ENCODE results near the gene USP6NL.

Gene USP6NL

DNA sequence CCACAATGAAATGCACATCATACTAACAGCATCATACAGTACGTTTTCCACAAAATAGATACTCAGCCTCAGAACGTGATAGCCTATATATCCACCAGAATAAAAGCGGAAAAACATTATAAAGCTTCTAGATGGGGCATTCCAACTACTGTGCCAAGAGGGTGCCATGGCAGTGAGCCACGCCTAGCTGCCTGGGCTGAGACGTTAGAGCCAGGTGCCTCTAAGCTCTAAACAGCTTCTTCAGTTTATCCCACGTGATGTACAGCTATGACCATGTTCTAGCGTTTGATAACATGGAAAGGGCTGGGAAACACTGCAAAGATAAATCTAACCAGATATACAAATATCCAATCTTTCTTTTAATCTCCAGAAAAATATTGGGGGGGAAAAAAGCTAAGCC, 17.8 kb downstream of the USP6NL start:
- DNase-seq (ENCODE audit: low read depth in 2 of 2) = no peak

DNA sequence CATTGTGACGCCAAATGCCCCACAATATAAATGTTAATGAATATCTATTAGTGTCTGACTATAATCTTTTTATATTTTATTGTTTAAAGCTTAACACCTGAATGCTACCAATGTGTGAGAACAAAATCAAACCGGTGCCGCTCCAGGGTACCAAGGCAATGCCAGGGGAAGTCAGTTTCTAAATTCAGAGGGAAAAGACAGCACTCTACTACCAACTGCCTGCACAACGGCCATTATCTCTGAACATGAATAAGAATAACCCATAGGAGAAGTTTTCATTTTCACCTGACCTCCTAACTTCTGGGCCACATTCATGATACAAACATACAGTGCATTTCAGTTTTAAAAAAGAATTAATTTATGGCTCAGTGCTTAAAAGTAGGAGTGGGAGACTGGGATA, 21.7 kb downstream of the USP6NL start:
- DNase-seq (ENCODE audit: low read depth in 2 of 2) = no peak

DNA sequence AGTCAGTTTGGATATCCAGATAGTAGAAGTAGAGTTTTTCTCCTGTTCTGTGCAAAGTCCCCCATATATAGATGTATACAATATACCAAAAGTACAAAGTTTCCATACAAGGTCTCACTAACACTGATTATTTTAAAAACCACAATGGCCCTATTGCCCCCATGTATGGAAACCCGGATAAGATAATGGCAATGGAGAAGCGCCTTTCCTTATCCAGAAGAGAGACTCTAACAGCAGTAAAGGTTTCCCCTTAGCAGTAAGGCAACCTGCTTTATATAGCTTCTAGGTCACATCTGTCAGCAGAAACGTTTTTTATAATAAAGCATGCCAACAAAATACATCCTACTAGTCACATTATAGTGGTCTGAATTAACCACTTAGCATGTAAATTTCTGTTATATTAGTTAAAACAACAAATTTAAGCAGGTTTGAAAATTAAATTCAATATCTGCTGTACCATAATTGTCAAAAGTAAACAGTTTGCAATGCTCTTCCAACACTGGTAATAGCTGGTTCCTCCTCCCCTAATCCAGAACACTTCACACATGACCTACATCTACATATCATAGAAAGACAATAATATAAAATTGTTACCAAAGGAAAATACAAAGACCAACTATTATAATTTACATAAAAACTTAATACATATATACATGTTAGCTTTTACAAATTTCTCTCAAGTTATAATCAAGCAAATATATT, 22.4 kb downstream of the USP6NL start:
- no peak for DNase-seq (ENCODE audit: low read depth in 2 of 2)

DNA sequence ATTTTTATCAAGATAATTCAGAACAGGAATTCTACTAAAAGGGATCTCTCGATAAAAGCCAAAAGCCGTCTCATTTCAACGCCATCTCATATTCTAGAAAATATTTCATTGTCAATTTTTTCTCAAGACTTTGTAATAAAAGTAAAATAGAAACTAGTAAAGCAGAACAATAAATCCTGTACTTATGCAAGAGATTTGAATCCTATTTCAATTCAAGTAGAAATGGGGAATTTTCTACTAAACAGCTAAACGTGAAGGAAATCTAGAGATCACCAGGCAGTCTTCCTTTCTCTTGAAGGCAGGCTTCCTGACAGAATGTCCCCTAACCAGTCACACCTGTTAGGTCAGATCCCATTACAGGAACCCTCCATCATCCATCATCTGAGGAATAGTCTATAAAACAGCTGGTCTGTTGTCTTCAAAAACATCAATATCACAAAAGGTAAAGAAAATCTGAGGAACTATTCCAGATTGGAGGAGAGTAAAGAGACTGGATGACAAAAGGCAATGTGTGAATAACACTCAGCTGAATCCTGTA, 23.7 kb downstream of the USP6NL start:
- DNase-seq (ENCODE audit: low read depth in 2 of 2) = no peak

DNA sequence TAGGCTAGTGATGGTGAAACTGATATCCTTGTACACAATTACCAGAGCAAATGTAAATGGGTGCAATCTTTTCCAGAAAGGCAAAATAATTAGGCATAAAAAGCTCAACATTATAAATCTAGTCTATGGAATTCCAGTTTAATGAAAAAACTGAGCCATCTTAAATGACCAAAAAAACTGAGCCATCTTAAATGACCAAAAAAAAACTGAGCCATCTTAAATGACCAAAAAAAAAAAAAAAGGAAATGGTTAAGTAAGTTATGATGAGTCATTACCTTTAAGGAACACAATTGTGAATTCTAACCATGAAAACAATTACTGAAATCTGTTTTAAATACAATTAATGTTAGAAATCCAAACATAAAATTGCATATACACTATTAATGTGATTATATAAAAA, 25.3 kb downstream of the USP6NL start:
- DNase-seq (ENCODE audit: low read depth in 2 of 2) = no peak

DNA sequence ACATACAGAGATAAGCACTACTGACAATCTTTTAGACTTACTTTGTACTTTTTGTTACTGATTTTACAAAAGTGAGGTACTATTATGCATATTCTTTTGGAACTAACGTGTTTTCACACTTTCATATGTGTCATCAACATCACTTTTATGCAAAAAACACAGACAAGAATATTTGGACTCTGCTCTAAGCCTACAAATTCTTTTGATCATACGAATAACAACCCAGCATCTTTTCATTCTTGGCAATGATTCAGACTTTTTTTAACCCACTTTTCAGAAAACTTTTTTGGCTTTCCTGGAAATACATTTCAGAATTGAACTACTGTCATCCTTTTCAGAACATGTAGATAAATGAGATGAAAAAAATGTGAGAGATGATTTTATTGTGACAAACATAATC, 30.2 kb downstream of the USP6NL start:
- DNase-seq (ENCODE audit: low read depth in 2 of 2) = no peak

DNA sequence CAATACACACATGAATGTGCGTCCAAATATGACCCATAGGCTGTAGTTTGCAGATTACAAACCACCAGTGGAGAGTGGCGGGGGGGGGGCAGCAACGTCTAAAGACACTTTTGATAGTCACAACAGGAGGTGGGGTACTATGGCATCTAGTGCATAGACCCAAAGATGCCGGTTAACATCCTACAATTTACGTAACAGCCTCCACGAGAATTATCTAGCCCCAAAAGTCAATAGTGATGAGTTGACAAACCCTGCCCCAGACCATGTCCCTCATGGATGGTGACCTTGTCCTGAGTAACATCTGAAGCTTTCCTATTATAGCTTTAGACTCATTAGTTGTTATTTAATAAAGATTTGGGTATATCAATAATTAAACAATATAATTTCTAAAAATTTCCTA, 31.6 kb downstream of the USP6NL start:
- no peak for DNase-seq (ENCODE audit: low read depth in 2 of 2)

DNA sequence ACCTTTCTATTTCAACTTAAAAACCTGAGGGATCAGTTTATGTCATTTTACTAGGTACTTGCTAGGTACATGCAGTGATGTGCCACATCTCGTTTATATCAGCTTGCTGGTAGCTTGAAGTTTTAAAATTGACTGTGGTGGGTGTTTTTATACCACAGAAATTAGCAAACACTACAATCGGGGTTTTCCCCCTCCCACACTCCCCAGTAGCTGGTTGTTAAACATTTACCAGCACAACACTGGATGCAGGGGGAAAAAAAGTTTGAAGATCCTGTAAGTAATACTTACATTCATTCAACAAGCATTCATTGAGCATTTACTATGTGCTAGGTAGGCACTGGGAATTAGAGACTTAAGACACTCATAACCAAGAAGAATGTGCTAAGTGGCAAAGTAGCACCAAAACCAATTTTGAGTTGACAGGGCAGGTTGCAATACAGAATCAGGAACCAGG, 32.6 kb downstream of the USP6NL start:
- no peak for DNase-seq (ENCODE audit: low read depth in 2 of 2)

DNA sequence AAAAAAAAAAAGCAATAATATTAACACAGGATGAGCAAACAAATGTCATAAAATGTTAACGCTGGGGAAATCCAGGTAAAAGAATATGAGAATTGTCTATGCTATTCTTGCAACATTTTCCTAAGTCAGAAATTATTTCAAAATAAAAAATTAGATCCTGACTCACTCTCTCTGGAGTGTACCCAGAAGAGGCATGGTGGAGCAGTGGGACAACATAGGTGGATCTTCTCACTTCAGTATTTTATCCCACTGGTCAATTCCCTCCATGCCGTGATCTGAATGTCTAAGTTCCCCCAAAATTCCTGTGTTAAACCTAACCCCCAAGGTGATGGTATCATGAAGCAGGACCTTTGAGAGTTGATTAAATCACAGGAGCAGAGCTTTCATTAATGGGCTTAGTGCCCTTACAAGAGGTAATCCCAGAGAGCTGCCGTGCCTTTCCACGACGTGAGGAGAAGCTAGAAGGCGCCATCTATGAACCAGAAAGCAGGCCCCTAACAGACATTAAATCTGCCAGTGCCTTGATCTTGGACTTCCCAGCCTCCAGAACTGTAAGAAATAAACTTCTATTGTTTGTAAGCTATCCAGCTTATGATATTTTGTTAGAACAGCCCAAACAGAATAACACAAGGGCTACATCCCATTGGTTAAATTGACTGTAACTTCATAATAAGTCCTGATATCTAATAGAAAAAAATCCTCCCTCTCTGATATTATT, 35.2 kb downstream of the USP6NL start:
- no peak for DNase-seq (ENCODE audit: low read depth in 2 of 2)

DNA sequence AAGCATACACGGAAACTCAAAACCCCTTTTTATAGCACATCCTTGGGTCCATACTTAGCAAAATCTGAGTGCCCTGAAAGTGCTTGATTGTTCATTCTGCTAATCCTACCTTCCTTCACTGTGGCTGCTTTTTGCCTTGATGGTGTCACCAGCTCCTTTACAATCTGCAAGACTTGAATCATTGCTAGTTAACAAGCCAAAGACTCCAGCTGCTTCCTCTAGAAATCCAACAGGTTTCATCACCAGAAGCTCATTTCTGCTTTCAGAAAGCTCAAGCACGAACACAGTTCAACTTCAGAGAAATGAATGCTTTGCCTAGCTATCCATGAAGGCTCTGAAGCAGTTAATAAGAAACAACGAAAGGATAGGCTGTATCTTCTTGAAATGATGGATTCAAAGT, 38.0 kb downstream of the USP6NL start:
- peak in 1 of 2 experiments; percentile 14 for DNase-seq (ENCODE audit: low read depth in 2 of 2)

DNA sequence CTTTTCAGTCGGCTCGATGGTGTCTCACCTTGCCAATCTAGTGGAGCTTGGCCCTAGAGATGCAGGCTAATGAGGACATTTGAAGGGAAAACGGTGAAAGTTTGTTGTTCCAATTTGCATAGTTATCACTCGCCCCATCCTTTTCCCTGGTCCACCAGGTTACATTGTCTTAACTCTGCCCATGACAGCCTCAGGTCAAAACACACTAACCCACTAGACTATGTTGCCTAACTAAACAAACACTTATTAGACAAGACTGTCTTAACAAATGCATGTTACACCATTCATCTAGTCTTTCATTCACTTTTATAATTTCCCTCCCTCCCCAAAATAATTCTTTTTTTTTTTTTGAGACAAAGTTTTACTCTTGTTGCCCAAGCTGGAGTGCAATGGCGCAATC, 40.7 kb downstream of the USP6NL start:
- no peak for DNase-seq (ENCODE audit: low read depth in 2 of 2)

DNA sequence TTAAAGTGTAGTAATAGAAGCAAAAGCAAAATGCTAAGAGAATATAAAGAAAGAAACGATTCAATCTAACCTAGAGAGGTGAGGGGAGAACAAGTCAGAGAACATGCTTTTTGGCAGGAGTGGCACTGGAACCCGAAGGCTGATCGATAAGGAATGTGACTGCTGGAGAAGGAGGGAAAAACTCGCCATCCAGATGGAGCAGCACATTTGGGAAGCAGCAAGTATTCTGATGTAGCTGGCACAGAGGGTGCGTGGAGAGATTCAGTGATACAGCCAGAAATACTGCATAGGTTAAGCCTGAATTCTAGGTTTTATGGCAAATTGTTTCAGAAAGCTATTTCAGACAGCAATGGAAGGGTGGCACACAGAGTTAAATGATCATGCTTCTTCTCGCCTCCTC, 42.0 kb downstream of the USP6NL start:
- no peak for DNase-seq (ENCODE audit: low read depth in 2 of 2)

DNA sequence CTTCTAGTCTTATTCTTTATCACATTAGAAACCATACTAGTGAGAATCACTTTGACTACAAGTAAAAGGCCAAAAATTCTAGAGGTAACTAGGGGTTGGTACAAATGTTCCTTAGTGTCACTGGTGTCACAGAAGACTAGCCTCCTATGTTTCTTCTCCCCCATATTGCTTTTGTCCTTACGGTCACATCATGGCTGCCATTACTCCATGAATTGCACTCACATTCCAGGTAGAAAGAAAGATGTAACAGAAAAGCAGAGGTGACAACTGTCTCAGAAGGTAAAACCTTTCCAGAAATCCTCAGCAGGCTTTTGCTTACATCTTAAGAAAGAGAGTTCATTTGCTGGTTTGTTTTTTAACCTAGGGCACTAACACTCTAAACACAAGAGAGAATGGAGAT, 42.9 kb downstream of the USP6NL start:
- no peak for DNase-seq (ENCODE audit: low read depth in 2 of 2)

DNA sequence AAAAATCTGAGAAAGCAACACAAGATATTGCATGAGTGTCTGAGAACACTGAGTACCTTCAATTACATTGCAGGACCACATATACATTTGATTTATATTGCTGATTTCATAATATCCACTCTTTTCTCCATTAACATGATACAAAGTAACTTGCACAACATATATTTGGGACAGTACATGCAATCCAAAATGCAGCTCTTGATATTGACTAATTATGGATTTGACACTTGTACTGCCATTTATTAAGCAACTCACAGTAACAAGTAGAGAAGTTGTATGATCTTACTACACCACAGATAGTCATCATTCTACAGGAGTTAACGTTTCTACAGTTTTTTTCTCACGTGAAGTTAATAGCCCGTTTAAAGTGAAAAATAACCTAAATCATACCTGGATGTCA, 46.7 kb downstream of the USP6NL start:
- DNase-seq (ENCODE audit: low read depth in 2 of 2) = no peak

DNA sequence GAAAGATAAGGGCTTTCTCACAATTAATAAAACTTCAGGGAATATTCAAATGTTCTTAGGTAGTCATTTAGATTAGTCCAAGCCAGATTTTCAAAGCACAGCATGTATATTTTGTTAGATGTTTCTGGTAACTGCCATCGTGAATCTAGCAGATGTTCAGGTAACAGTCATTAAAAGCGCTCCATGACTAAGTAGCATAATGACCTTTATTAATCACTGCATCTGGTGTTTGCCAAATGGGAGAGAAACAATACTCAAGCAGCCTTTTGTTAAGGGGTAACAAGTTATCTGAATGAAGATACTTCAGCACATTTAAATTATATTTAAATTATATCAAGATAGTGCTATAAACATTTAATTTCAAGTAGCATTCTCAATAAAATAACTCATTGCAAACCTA, 47.5 kb downstream of the USP6NL start:
- no peak for DNase-seq (ENCODE audit: low read depth in 2 of 2)

DNA sequence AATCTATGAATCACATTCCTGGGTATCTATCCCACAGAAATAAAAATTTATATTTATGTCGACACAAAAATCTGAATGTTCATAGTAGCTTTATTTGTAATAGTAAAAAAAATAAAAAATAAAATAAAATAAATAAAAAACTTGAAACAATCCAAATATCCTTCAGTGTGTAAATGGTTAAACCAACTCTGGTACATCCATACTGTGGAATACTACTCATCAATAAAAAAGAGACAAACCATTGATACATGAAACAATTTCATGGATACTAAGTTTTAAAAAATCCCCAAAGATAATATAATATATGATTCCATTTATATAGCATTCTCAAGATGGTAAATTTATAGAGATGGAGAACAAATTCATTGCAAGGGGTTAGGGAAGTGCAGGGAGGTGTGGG, 48.6 kb downstream of the USP6NL start:
- DNase-seq (ENCODE audit: low read depth in 2 of 2) = no peak

DNA sequence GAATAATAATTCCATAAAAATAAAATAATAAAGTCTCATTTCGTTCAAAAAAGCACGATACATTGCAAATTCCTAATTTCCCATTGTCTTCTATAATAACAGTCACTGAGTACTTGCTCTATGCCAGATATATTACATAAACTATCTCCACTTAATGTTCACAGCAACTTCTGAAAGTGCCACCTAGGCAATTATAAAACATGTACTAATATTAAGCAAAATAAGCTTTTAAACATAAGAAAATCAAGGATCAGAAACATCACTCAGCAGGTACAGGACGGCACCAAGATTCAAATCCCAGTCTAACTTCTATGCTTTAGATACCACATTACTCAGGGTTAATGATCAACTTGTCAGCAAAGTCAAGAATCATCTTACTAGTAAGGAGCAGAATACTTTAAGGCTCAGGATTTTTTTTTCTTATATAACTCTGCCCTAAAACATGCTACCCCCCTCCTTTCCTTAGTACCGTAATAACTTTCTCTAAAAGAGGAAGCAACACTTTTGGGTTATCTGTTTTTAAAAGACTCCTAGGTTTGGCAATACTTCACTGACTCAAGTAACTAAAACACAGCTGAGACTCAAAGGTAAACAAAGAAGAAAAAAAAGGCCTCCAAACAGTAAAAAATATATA, 51.3 kb downstream of the USP6NL start:
- DNase-seq (ENCODE audit: low read depth in 2 of 2) = no peak

DNA sequence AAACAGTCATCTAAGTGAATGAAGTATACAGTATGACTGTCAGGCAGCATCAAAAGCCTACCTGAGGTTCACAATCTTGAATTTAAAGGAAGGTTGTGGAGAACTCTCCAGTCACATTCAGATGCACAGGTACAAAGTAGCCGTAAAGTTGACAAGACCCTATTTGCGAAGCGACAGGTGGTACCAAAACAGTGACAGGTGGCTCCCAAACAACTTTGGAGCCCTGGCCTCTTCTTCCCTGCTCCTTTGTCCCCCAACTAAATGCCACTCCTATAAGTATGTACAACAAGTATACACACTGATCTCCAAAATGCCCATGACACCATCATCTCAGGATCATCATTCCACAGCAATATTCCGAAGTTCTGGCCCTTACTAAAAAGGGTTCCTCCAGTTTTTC, 53.5 kb downstream of the USP6NL start:
- DNase-seq (ENCODE audit: low read depth in 2 of 2) = no peak

DNA sequence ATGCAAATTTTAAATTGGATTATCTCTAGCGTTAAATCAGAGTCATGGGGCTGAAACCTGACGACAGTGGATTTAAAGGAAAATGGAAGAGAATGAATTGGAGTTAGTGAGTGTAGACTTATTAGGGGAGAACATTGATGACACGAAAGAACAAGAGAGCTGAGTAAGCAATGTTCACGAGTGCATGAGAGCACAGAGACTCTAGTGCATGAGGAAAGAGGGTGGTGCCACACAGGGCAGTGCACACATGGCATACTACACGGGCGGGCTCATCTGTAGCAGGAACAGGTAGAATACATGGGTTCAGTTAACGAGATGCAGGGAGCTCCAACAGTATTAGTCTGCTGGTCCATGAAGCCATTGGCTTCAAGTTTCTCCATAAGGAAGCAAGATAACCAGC, 53.9 kb downstream of the USP6NL start:
- no peak for DNase-seq (ENCODE audit: low read depth in 2 of 2)

DNA sequence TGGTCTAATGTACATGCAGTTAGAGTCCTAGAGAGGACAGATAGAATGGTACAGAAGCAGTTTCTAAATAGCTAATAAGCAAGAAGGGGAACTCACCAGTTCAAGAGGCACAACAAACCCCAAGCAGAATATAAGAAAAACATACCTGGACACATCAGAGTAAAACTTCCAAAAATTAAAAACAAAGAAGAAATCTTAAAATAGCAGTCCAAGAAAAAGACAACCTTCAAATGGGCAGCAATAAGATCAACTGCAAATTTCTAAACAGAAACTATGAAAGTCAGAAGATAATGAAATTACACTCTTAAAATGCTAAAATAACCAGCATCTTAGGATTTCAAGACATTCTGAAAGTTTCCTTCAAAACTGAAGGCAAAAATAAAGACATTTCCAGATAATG, 55.9 kb downstream of the USP6NL start:
- no peak for DNase-seq (ENCODE audit: low read depth in 2 of 2)

DNA sequence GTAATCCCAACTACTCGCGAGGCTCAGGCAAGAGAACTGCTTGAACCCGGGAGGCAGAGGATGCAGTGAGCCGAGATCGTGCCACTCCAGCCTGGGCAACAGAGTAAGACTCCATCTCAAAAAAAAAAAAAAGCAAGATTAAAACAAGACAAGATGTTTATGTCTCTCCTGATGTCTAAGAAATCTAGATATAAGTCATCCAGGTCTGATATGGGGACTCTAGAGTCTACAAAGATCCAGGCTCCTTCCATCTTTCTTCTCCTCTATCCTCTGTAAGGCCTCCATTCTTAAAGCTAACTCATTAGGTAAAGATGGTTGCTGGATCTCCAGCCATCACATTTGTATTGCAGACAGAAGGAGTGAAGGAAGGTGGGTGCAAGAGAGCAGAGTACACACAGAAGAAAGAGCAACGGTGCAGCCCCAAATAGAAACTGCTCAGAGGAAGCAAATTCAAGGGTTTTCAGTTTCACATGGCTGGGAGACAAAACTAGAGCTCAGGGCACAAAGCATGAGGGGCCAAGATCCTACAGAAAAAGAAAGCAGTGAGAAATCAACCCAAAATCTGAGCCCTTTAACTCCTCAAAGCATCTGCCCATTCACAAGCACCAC, 57.6 kb downstream of the USP6NL start:
- no peak for DNase-seq (ENCODE audit: low read depth in 2 of 2)

DNA sequence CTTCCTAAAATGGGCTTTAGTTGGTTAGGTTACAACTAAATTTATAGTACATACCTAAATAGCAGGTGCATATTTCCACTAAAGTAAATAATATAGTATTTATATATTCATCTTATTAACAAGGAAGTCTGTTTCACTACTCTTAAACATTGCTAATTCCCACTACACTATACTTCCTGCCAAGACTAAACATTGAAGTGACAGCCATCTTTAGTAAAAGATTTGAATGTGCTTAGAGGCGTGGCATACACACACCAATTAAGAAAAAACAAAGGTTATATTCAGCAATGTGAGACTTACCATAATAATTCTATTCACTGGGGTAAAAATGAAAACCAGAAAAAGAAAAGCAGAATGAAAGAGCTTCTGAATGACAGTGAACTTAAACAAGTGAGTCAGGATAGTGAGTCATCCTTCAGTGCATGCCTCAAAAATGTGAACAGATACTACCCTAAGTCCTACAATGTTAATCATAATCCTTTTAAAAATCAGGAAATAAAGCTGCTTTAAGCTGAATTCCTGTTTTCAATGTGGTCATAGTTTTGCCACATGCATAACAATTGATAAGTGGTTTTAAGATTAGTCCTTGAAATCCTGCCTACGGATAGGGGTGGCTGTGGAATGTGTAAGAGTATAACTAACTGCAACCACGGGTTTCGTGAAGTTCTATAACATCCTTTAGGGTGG, 59.4 kb downstream of the USP6NL start:
- peak; percentile 82 to 84 for DNase-seq (ENCODE audit: low read depth in 2 of 2)
